GM12873 (cell line): ENCODE results near the gene SLC38A4.

Experiments
- CTCF ChIP-seq: IDR thresholded peaks from 2 replicates; pipeline ENCODE4 v1.5.1; 2012; ENCODE audit warnings: low read depth, mild to moderate bottlenecking, moderate library complexity, low read length, control low read depth; ENCODE audit not compliant: insufficient read depth; ENCODE audit errors: missing control alignments

Gene SLC38A4

DNA sequence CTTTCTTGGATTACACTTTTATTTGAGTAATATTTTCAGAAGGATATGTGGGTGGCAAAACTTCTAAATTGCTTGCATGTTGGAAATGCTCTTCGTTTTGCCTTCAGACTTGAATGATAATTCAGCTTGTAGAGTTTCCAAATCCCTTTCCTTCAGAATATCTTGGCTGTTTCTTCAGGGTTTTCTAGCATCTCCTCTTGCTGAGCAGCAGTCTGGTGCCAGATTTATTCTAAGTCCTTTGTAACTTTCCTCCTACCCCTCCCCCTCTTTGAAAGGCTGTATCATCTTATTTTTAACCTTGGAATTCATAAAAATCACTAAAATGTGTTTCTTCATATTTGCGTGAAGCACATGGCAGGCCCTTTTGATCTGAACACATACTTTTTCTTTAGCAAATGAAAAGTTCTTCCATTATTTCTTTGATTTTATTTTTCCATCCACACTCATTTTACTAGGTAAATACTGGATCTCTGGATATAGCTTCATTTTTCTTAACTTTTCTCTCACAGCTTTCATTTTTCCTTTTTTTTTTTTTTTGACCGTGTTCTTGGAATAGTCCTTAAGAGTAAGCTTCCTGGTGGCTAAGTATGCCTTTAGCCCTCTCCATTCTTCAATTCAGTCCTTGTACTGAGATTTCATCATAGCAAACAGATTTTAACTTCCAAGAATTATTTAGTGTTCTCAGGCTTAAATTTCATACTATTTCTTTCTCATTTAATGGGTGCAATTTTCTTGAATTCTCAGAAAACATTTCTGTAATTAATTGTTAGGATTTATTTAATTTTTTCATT, 102.0 kb downstream of the SLC38A4 start:
- no peak for TF ChIP-seq CTCF

DNA sequence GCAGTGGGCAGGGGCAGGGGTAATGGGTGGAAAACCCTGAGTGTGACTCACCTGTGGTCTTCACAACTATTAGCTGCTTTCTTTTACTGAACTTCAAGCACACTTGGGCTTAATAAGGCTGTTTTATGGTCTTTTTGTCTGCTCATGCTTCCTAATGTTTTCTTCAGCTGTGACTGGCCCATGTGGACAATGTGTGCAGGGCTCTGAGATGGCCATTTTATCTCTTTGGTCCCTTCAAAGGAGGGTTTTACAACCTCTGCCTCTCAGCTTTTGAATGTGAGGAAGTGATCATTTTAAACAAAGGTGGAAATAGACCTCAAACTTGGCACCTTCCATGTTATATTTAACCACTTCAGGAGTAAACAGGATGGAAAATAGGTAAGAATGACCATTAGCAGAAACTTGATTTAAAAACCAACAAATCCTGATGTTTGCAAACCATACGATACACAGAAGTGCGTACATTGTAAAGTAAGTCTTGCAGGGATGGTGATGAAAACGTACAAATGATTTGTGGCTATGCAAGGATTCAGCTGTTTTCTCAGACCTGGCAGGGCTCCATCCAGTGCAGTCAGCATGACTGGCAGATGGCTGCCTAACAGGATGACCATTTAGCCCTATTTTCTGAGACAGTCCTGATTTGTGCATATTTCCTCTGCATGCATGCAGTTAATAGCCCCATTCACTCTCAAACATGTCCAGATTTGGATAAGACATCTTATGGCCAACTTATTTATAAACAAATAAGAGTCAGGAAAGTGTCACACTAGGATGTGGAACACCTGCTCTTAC, 103.2 kb downstream of the SLC38A4 start:
- TF ChIP-seq CTCF, result no peak

GRCh38 chr12:46718495-46718894, 107.3 kb downstream of the SLC38A4 start:
- TF ChIP-seq CTCF, result no peak

DNA sequence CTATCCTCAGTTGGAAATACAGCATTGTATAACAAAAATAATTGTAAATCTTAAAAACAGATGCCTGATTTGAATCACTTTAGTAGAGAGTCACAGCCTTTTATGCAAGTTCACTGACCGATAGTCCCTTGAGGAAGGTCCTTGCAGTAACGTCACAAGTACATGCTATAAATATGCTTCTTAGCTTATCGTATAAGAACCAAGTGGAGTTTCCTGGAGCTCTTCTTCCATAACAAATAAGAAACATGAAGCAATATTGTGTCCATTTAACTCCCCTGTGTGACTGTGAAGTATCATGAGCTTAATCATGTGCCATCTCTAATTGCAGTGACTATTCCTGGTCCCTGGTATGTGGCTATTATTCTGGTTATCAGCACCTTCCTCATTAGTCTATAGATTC, 107.9 kb downstream of the SLC38A4 start:
- TF ChIP-seq CTCF, result no peak

- no peak for TF ChIP-seq CTCF
Observed at GRCh38 chr12:46717159-46717558, 108.6 kb downstream of the SLC38A4 start.
